ENCODE results near the gene GNAS-AS1. TPM values are rescaled to one million over a fixed set of nuclear protein-coding genes. Genes with fewer than 3 reads are reported as not detected.
"Not testable (repeated sequence)": the region's sequence is repeated elsewhere in the genome, so short reads cannot be mapped to it uniquely, and the experiment has no call there.

GNAS-AS1 gene
- total RNA-seq, 2 donors from 2014 or later = 0.37 to 0.80 TPM

DNA sequence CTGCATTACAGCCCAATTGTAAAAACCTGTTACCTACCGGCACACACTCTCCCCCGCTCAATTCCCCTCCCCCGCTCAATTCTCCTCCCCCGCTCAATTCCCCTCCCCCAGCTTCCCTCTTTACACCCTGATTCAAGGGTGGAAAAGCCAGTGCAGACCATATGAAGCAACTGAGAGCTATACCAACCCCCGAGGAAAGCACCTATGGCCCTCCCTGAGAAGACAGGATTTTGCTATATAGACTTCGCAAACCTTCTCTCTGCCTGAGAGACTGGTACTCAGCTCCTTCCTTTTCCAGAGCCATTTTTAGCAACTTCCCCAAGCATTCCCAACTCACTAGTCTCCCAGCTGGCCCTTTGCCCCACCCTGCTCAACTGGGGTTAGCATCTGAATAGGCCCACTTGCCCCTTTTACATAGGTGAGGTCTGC lies 7.6 kb downstream of the GNAS-AS1 start:
- DNase-seq (no peak), ATAC-seq (no peak)
- intact Hi-C loops (cut with DNase I) = no loop called here

DNA sequence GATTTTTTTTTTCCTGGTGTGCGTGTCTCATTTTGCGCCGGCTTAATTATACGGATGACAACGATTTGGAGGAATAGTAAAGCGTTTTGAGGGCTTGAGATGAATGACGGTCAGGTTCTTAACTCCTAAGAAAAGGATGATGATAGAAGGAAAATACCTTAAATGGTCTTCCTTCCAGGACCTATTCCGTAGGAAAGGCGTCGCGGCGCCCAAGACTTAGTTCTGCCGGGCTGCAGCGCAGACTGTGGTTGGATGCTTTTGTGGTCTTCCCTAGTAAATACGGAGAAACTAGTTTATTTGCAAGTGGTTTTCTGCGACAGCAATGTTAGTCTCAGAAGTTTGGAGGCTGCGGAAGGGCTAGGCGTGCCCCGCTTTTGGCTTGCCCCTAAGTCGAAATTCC lies 8.4 kb downstream of the GNAS-AS1 start:
- intact Hi-C loops (cut with DNase I) = no loop called here

DNA sequence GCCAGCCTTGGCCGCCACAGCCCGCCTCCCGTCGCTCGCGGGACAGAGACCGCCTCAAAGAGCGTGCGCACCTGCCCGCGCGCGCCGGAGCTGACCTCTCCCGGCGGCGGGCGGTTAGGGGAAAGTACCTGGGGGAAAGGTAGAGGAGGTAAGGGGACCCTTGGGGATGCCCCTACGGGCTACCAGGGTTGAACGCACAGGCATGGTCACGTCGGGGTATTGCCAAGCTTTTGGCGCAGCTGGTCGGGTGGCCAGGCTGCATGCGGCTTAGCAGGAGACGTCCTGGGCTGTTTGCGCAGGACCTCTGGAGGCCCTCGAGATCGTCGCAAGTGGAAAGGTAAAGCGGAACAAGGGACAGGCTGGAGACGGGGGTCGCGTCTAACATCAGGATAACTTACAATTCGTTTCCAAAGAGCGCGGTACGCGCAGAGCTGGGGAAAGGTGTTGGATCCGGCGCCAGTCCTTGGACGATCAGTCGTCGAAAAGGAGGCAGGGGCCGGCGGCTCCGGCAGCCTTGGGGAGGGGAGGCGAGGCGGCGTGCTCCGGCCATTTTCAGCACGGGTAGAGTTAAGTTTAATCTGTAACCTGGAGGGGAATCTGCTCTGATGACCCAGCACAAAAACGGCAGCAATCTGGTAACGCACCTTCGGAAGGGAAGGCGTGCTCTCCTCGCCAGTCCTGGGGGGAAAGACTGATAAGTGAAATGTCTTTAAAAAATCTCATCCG lies 9.0 kb downstream of the GNAS-AS1 start:
- intact Hi-C loops (cut with DNase I) = no loop called here
- no peak for DNase-seq
- no peak for ATAC-seq

More for the DNA sequence above, 8.4 kb downstream of the GNAS-AS1 start:
- ATAC-seq (no peak), DNase-seq (no peak)

DNA sequence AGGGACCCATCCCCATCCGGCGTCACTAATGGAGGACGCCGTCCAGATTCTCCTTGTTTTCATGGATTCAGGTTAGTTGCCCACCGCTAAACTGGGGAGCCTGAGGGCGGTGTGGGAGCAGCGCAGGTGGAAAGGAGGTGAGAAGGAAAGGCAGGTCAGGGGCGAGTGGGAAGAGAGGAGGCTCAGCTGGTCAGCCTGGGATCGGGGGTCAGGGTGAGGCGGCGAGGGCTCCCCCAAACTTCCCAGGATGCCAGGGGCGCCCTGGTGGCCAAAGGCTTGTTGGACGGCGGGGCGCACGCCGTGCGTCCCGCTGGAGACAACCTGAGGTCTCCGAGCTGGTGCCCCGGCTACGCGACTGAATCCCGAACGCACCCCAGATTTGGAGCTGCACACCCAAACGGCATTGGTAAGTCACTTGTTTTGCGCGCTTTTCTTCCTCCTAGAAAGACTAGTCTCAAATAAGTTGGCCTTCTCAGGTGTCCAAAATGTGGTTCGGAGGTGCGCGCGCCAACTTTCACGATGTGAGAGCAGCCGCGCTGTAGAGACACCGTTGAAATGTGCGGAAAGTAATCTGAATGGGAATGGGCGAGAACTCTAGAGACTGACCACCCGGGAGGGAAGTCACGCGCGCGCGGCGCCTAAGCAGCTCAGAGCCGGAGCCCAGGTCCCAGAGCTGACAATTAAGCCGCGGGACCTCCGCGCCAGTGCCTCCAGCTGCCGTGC lies 9.7 kb downstream of the GNAS-AS1 start:
- no peak for ATAC-seq
- intact Hi-C loops (cut with DNase I) = no loop called here
- DNase-seq = no peak

- intact Hi-C loops (cut with DNase I) = loop anchor here in 1 of 2 donors (5.0 to 10.0 kb wide), 2 partner anchors 185 to 603 kb away; partner anchors contain the start of gene STX16
- DNase-seq (no peak), ATAC-seq (peak in 1 of 2 donors; percentile 15)
Observed at GRCh38 chr20:58839991-58840747, 10.5 kb downstream of the GNAS-AS1 start.

DNA sequence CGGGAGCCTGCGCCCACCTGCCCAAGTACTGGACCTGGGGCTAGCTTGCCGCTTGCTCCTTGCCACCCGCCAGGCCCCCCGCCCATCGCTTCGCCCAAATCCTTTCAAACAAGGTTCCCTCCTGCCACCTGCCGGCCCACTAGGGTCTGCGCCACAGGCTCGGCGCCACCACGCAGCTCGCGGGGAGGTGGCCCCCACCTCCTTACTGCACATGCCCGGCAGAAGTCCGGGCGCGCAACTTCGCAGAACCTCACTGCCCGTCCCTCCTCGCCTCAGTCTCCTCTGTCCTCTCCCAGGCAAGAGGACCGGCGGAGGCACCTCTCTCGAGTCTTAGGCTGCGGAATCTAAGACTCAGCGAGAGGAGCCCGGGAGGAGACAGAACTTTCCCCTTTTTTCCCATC lies 11.2 kb downstream of the GNAS-AS1 start:
- intact Hi-C loops (cut with DNase I) = loop anchor here in 1 of 2 donors (5.0 to 10.0 kb wide), 2 partner anchors 185 to 602 kb away; partner anchors contain the start of gene STX16

DNA sequence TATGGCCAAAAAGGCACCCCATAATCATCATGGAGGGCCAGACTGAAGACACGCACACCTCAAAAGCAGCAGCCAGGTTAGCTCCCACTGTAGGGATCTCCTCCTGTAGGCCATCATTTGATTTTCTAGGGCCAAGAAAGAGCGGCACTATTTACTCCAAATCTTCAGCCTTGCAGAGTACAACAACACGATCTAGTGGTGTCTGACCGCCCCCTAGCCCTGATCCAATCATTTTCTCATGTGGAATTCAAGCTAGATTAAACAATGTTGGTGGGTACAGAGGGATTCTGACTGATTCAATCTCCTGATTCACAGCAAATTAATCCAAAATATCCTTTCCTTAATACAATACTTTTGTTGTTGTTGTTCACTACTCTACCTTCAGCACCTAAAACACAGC lies 12.5 kb downstream of the GNAS-AS1 start:
- DNase-seq (no peak), ATAC-seq (no peak)
- intact Hi-C loops (cut with DNase I) = loop anchor here in 1 of 2 donors (5.0 to 10.0 kb wide), 2 partner anchors 183 to 601 kb away; partner anchors contain the start of gene STX16

More for the DNA sequence above, 11.2 kb downstream of the GNAS-AS1 start:
- DNase-seq (peak; percentile 53), ATAC-seq (peak; percentile 73 to 77)

DNA sequence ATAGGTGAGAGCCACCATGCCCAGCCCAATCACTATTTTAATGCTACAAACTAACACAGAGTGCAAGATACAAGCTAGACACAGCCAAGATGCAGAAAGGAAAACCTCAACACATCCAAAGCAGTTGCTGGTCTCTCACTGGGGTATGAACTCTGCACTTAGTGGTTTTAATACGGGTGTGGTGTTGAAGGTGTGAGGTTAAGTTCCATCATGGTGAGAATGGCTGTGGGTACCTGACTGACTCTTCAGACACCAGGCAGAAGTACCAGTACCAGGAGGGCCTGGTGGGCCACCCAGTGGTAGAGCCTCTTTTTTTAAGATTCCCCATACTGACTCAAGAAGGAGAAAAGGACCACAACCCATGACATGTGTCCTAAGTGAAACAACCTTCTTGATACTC lies 13.0 kb downstream of the GNAS-AS1 start:
- DNase-seq (no peak), ATAC-seq (no peak)
- intact Hi-C loops (cut with DNase I) = loop anchor here in 1 of 2 donors (5.0 to 10.0 kb wide), 2 partner anchors 183 to 600 kb away; partner anchors contain the start of gene STX16

GRCh38 chr20:58836616-58837204 lies 14.0 kb downstream of the GNAS-AS1 start:
- intact Hi-C loops (cut with DNase I) = loop anchor here in 1 of 2 donors (5.0 to 10.0 kb wide), 2 partner anchors 182 to 599 kb away; partner anchors contain the start of gene STX16
- ATAC-seq (no peak), DNase-seq (no peak)

- intact Hi-C loops (cut with DNase I) = loop anchor here in 1 of 2 donors (5.0 to 10.0 kb wide), 2 partner anchors 180 to 598 kb away; partner anchors contain the start of gene STX16
- DNase-seq (no peak), ATAC-seq (no peak)
Observed at GRCh38 chr20:58835231-58835630, 15.5 kb downstream of the GNAS-AS1 start.

DNA sequence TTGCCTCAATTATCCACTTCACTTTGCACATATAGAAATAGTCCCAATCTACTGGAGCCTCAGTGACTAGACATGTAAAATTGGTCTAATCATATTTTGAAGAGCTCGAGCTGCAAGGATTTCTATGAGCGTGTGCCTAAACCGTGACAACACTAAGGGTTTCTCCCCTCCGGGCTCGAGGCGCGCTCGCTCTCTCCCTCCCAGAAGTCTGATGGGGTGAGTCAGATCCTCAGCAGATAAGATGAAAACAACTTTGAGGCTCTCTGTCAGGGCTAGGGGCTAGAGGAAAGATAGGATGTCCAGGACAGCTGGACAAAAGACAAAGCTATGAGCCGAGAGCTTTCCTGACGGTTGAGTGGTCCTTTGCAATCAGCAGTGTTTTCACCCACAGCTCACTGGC lies 16.8 kb downstream of the GNAS-AS1 start:
- intact Hi-C loops (cut with DNase I) = loop anchor here in 1 of 2 donors (10.0 kb wide), 1 partner anchor 179 kb away; the partner anchor contains the start of gene STX16
- ATAC-seq = no peak
- no peak for DNase-seq

- intact Hi-C loops (cut with DNase I) = loop anchor here in 1 of 2 donors (10.0 kb wide), 1 partner anchor 178 kb away; the partner anchor contains the start of gene STX16
- ATAC-seq (no peak), DNase-seq (no peak)
Observed at GRCh38 chr20:58832457-58832856, 18.2 kb downstream of the GNAS-AS1 start.

DNA sequence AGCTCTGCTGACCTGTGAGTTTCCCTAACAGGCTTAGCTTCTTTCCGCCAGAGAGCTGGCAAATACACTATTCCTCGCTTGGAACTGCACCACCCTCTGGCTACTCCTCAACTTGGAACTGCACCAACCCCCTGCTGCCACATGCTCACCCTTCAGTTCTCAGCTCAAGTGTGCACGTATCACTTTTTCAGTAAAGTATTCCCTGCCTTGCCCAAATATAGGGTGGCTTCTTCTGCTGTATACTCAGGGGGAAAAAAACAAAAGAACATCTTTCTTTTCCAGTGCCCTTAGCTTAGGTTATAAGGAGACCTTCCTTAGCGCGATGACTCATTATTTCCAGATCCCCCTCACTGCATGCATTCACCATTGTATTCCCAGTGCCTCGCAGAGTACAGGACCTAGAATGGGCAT lies 21.2 kb downstream of the GNAS-AS1 start:
- DNase-seq (peak; percentile 46), ATAC-seq (peak; percentile 93)
- intact Hi-C loops (cut with DNase I) = no loop called here

- not testable (repeated sequence) for ATAC-seq, DNase-seq
Observed at GRCh38 chr20:58828804-58829203, 21.9 kb downstream of the GNAS-AS1 start.

GRCh38 chr20:58828136-58828535 lies 22.6 kb downstream of the GNAS-AS1 start:
- DNase-seq (no peak), ATAC-seq (no peak)
- intact Hi-C loops (cut with DNase I) = no loop called here

More at GRCh38 chr20:58828804-58829203, 21.9 kb downstream of the GNAS-AS1 start:
- intact Hi-C loops (cut with DNase I) = not testable (repeated sequence)

DNA sequence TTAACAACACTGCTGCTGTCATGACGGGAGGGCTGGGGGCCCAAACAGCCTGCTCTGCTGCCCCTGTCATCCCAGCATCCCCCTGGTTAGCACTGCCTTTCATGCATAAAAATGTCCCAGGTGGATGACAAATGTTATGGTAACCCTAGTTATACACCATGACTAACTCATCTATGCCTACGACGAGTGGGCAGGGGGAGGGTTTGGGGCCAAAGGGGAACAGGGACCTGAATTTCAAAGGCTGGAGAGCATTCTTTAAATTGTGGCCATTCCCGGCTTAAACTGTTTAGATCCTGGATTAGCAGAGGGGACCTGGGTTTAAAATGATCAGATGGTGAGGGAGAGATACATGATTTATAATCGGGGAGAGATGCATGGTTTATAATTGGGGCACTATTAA lies 24.4 kb downstream of the GNAS-AS1 start:
- no peak for DNase-seq
- intact Hi-C loops (cut with DNase I) = no loop called here

DNA sequence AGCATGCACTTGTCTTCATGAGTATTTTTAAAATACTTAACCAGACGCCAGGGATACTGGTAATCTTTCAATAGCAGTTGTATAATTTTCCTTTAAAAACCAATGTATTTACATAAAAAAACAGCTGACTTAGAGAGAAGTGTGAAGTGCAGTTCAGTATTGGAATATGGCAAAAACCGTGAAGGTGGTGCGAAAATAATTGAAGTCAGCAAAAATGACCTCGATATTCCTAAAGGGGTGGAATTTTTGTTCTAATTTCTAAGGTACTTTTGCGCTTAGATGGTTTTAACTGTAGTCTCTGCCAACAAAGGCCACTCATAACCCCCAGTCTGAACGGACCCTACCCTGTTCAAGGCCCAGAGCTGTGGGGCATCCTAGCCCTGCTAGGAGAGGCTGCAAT lies 25.3 kb downstream of the GNAS-AS1 start:
- intact Hi-C loops (cut with DNase I) = no loop called here
- DNase-seq = no peak
- ATAC-seq = no peak

More for the DNA sequence above, 24.4 kb downstream of the GNAS-AS1 start:
- ATAC-seq = no peak

- ATAC-seq = no peak
- intact Hi-C loops (cut with DNase I) = no loop called here
- no peak for DNase-seq
Observed at GRCh38 chr20:58824843-58825242, 25.9 kb downstream of the GNAS-AS1 start.

Measured in left cardiac atrium (tissue), 4 donors.